Activated CD4-positive, CD25-positive, alpha-beta regulatory T cell treated with anti-CD3 and anti-CD28 coated beads, Interleukin-2, amount 50 U/mL, for 72 hours (primary cell): Measurements from ENCODE around the gene SDHA.
"Not testable (repeated sequence)": the region's sequence is repeated elsewhere in the genome, so short reads cannot be mapped to it uniquely, and the experiment has no call there.

Source experiments
- DNase-seq: peaks from one replicate; pipeline ENCODE4 v3.0.0; 2021

SDHA gene

DNA sequence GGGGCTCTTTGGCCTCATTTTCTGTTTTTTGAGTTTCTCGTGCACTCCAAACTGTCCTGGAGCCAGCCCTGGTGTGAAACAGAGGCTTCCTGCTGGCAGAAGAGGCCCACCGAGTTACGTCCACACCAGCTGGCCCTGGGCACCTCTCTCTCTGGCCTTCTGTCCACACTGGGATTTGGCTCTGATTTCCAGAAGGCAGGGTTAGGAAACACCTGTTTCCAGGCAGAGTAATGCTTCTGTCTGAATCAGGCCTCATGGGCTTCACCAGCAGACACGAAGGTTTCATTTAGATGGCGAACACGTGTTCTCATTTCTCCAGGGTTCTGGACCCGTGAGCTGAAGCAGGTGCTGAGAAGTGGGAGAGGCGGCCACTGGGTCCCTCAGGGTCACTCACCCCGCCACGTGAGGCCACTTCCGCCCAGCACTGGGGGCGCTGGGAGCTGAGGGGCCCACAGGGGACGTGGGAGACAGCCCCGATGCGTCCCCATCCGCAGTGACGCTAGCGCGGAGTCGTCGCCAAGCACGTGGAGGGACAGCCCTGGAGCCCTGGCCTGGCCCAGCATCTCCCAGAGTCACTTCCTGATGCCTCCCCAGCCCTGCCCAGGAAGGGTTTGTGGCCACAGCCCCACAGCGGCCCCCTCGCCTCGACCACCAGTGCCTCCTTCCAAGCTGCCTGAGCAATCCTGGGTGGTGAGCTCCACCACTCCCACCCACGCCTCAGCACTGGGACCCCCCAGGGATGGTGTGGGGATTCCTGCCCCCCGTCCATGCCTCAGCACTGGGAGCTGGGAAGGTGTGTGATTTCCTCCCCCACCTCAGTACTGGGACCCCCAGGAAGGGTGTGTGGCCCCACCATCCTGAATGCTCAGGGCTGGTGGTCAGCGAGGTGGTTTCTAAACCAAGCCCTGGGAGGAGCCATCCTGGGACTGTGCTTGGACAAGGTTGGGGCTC is 31.8 kb upstream of the SDHA start:
- DNase-seq, result no peak

DNA sequence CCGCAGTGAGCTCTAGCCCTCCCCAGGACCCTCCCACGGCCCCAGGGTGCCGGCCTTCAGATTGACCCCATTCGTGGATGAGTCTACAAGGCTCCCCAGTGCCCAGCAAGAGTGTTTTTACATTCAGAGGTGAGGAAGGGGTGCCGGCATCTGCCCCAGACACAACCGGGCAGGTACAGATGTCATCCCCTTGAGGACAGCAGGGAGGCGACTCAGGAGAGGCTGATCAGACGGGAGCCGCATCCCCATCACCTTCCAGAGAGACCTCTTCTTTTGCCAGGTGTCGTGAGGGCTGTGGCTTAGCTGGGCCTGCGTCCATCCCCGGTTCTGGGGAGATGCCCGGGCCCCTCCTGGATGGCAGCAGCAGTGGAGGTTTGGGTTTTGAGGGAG is 31.1 kb upstream of the SDHA start:
- DNase-seq, result no peak

DNA sequence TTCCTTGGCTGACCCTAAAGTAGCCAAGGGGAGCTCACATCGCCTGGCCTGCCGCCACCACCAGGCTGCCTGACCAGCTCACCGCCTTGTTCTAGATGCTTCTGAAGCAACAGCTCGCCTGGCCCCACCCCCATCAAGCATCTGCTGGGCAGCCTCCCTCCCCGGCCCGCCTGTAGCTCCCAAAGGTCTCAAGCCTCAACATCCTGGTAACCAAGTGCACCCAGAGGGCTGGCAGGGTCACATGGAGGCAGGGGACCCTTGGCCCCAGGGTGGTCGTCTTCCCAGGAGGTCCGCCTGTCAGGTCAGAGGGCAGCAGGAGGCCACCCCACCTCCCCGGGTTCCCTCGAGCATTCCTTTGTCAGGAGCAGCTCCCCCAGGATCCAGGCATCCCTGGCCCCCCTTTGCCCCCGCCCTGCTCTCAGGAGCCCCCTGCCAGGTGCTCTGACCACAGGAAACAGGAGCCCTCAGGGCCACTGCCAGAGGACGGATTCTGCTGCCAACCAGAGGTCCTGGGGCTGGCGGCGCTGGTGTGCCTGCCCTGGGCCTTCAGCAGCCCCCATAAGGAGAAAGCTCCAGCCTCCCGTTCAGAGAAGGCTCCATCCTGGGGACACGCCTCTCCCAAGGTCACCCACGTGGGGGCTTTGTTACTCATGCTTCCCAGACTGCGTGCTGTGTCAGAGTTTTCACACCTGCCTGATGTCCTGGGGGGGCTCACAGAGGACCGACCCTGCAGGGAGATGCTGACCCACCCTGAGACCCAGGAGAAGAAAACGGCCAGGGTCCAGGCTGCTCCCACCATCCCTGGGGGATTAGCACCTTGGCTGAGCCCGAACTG is 30.3 kb upstream of the SDHA start:
- no peak for DNase-seq

DNA sequence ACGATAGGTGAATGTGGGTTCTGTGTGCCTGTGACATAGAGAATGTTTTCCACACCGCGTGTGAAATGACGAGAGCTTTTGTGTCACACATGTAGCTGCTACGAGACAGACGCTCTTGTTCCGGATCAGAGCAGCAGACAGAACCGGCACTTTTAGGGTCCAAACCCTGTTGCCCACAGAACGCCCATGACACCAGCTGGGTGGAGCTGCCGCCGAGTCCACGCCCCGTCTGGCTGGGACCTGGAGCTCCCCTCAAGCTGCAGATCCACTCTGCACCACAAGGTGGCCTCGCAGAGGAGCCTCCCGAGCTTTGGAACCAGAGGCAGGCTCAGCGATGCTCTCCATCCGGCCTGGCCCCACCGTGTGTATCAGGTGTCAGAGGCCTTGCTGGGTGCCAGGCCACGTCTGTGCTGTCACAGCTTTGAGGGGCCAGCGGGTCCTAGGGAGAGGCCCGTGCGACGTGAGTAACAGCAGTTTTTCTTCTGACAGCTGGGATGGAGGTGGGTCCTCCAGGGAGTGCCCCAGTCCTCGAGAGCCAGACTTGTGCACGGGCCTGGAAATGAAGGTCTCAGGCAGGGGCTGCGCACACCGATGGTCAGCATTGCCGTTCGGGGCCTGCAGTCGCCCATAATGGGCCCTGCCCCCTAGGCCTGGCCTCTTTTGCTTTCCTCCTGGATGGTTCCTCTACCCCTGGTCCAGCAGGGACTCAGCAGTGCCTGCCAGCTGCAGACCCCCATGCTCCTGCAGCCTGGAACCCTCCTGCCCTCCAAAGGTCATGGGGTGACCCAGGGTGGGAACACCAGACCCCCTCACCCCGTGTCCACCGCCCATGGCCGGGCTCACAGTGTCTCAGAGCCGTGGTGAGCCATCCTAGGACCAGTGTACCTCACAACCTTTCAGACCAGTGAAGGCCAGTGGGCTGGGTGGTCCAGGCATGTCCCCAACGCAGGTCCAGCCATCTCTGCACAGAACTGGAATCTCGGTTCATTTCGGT is 29.3 kb upstream of the SDHA start:
- DNase-seq, result peak; percentile 86

DNA sequence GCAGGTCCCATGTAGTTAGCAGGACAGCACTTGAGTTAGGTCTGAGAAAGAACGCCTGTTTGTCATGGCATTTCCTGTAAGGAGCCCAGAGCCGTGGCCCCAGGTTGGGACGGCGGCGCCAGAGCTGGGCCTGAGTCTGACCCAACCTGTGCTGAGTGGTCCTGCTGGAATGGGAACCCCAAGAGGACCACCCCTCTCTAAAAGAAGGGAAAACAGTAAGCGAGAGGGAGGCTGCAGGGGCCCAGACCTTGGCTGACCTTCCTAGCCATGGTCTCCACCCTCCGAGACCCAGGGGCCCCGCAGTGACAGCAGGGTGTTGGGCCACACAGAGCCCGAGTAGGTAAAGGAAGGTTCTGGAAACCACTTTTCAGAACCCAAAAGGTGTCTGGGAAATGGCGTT is 28.6 kb upstream of the SDHA start:
- DNase-seq, result no peak

GRCh38 chr5:189976-190365 is 28.1 kb upstream of the SDHA start:
- no peak for DNase-seq

GRCh38 chr5:190366-191035 is 27.6 kb upstream of the SDHA start:
- no peak for DNase-seq

DNA sequence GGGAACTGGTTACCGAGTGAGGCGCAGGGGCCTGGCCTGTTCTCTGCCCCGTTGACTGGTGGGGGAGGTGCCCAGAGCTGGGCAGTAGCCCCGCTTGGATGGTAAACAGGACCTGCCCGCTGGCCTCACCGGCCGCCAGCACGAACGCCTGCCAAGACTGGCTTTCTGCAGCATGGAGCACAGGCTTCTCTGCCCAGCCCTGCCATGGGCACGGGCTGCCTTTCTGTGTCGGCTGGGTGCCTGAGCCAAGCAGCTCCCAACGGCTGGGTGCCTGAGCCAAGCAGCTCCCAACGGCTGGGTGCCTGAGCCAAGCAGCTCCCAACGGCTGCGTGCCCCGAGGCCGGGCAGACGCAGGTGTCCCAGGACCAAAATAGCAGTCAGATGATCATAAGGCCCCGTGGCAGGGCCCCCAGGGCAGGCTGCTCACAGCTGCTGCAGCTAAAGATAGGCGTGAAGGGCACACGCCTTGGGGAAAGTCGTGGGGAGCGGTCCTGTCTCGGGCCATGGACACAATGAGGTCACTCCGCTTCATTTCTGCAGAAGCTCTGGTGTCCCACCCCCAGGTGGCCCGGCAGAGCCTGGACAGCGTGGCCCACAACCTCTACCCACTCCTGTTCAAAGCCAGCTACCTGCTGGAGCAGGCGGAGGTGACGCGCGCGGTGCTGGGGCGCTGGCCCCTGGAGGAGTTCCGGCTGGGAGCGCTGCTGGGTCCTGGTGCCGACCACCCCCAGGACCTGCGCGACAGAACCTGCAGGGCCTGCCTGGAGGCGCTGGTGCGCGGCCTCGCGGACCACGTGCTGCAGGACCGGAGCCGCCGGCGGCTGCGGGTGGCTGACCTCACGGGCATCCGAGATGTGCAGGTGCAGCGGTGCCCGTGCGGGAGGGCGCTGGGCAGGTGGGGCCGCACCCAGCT is 26.8 kb upstream of the SDHA start, which contains the start of gene LRRC14B:
LRRC14B (plus strand) TSS at position 460 of the 913 bp plus-strand sequence; CDS start at position 504, 44 bp downstream.
- DNase-seq, result no peak

GRCh38 chr5:191949-192690 is 26.0 kb upstream of the SDHA start:
- no peak for DNase-seq

DNA sequence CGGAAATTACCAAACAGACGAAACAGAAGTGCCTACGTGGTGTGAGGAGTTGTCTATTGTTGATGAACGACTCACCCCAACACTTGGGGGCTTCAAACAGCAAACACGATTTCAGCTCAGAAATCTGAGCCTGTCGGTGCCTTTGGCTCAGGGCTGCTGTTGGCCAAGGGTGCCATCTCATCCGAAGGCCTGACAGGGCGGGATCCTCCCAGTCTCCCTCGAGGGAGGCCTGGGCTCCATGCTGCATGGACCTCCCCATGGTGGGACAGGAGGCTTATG is 25.5 kb upstream of the SDHA start:
- no peak for DNase-seq

- DNase-seq, result no peak
Observed at GRCh38 chr5:192970-193831, 24.9 kb upstream of the SDHA start.

DNA sequence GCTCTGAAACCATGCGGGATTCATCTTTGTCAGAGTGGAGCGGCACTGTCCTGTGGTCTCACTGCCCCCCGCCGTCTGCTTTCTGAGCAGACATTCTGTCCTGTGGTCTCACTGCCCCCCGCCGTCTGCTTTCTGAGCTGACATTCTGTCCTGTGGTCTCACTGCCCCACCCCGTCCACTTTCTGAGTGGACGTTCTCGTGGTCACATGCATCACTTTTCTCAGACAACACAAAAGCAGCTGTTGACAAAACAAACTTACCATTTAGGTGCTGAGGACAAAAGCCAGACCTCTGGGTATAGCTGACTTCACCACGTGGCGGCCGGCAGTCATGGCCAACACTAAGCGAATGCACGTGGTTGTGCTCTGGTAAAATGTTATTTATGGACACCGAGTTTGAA is 24.0 kb upstream of the SDHA start:
- no peak for DNase-seq

GRCh38 chr5:194603-195209 is 23.4 kb upstream of the SDHA start:
- no peak for DNase-seq

DNA sequence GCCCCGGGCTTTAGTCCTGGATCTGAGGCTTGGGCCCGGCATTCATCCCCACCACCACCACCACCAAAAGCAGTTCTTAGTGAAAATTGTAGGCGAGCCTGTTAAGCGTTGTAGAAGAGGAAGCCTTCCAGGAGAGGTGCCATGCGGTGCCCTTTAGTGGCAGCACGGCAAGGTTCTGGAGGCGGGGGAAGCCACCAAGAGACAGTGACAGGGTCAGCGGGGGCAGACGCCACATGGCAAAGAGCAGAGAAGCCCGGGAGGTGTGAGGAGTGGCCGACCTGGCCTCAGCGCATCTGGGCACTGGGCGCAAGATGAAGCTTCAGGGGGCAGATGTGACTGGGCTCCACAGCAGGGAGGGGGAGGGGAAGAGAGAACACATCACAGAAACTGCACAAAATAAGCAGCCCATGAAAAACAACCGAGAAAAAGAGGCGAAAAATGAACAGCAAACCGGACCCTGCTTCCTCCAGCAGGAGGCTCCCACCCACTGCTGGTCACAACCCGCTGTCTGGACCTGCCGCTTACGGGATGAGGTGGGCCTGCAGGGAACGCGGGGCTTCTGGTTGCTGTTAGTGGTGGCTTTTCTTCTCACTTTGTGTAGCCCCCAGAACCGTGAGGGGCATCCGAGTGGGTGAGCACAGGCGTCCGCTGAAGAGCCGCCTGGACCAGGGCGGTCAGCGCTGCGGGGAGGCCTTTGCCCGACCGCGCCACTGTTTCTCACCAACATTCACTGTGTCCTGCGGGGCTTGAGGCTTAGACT is 22.5 kb upstream of the SDHA start:
- no peak for DNase-seq

- no peak for DNase-seq
Observed at GRCh38 chr5:196350-196749, 21.8 kb upstream of the SDHA start.

- DNase-seq, result not testable (repeated sequence)
Observed at GRCh38 chr5:197031-197430, 21.1 kb upstream of the SDHA start.

- no peak for DNase-seq
Observed at GRCh38 chr5:197892-198489, 20.1 kb upstream of the SDHA start.
